ENCODE measurements around the gene UPK3BL1. TPM values are rescaled to one million over a fixed set of nuclear protein-coding genes. Genes with fewer than 3 reads are reported as not detected.
A peak's percentile ranks its signal among the peaks of the same experiment; 100 is the strongest.
"Not testable (repeated sequence)": the region's sequence is repeated elsewhere in the genome, so short reads cannot be mapped to it uniquely, and the experiment has no call there.

Gene UPK3BL1
- total RNA-seq, result 10 to 100 TPM; 17.0 to 99.3 (median 30.0) TPM

GRCh38 chr7:102642691-102643090 lies at the start of gene UPK3BL1:
Gene UPK3BL1 (minus strand): TSS chr7:102642791. CDS start chr7:102642741, 50 bp downstream.
- DNase-seq, H3K4me3 ChIP-seq, H3K4me1 ChIP-seq, H3K36me3 ChIP-seq, H3K27me3 ChIP-seq, H3K9me3 ChIP-seq, H3K27ac ChIP-seq: not testable (repeated sequence)
- ATAC-seq (ENCODE audit: low FRiP score in 2 of 2), result peak; percentile 1 to 15
- WGBS, 2 donors, result no CpG with 5 or more reads among the region's 9 CpGs

DNA sequence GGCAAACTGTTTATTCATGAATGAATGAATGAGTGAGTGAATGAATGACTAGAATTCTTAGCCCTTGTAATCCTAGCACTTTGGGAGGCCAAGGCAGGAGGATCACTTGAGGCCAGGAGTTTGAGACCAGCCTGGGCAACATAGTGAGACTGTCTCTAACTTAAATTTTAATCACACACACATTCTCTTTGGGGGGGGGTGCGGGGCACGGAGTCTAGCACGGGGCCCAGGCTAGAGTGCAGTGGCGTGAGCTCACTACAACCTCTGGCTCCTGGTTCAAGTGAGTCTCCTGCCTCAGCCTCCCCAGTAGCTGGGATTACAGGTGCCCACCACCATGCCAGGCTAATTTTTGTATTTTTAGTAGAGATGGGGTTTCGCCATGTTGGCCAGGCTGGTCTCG lies 48.0 kb upstream of the UPK3BL1 start:
- not testable (repeated sequence) for H3K4me1 ChIP-seq; H3K4me3 ChIP-seq; H3K27ac ChIP-seq; H3K36me3 ChIP-seq; H3K27me3 ChIP-seq; ATAC-seq (ENCODE audit: low FRiP score in 2 of 2); H3K9me3 ChIP-seq
- WGBS, 2 donors, result 90% methylated on average over 4 of the region's 6 CpGs; no CpG with 5 or more reads in 1 of the 2 donors
- DNase-seq, result peak in 1 of 2 donors; percentile 58

- DNase-seq (peak in 1 of 2 donors; percentile 39), ATAC-seq (ENCODE audit: low FRiP score in 2 of 2) (peak; percentile 34 to 61)
- H3K27me3 ChIP-seq, H3K27ac ChIP-seq, H3K9me3 ChIP-seq, H3K36me3 ChIP-seq, H3K4me1 ChIP-seq: not testable (repeated sequence)
- 0% methylated on average over 2 of the region's 74 CpGs; no CpG with 5 or more reads in 1 of the 2 donors for WGBS, 2 donors
- H3K4me3 ChIP-seq, result peak overlapping the region in 3 of 4 donors; percentile 29 to 42 (median 32)
Measured at GRCh38 chr7:102689436-102690282, 47.1 kb upstream of the UPK3BL1 start.

- not testable (repeated sequence) for DNase-seq, H3K4me3 ChIP-seq, H3K36me3 ChIP-seq, H3K27me3 ChIP-seq, H3K4me1 ChIP-seq, H3K9me3 ChIP-seq, H3K27ac ChIP-seq
- peak; percentile 95 to 98 for ATAC-seq (ENCODE audit: low FRiP score in 2 of 2)
- no CpG with 5 or more reads among the region's 37 CpGs for WGBS, 2 donors
Measured at GRCh38 chr7:102688299-102689036, 45.9 kb upstream of the UPK3BL1 start.

DNA sequence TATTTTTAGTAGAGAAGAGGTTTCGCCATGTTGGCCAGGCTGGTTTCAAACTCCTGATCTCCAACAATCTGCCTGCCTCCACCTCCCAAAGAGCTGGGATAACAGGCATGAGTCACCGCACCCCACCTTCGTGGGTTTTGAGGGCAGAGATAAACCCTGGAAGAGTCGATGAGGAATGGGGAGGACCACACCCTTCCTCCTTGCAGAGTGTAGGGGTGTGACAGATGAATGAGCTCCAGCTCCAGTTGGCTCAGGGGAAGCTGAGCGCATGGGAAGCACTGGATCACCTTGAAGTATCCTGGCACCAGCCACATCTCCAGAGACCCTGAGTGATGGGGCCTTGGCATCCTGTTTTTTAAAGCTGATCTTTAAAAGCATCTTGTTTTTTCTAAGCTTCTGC lies 40.0 kb upstream of the UPK3BL1 start:
- H3K36me3 ChIP-seq; DNase-seq; H3K9me3 ChIP-seq; ATAC-seq (ENCODE audit: low FRiP score in 2 of 2); H3K4me3 ChIP-seq; H3K27me3 ChIP-seq; H3K4me1 ChIP-seq; H3K27ac ChIP-seq: not testable (repeated sequence)
- no CpG with 5 or more reads among the region's 5 CpGs for WGBS, 2 donors

GRCh38 chr7:102680780-102681179 lies 38.2 kb upstream of the UPK3BL1 start:
- not testable (repeated sequence) for H3K36me3 ChIP-seq; H3K9me3 ChIP-seq; ATAC-seq (ENCODE audit: low FRiP score in 2 of 2); DNase-seq; H3K4me3 ChIP-seq; H3K4me1 ChIP-seq; H3K27ac ChIP-seq; H3K27me3 ChIP-seq
- WGBS, 2 donors, result no CpG with 5 or more reads among the region's 5 CpGs

- not testable (repeated sequence) for H3K36me3 ChIP-seq; H3K4me1 ChIP-seq; ATAC-seq (ENCODE audit: low FRiP score in 2 of 2); H3K9me3 ChIP-seq; H3K4me3 ChIP-seq; H3K27me3 ChIP-seq; H3K27ac ChIP-seq
- WGBS, 2 donors, result 50% methylated on average over 1 of the region's 2 CpGs; no CpG with 5 or more reads in 1 of the 2 donors
- DNase-seq, result peak in 1 of 2 donors; percentile 24
Measured at GRCh38 chr7:102675545-102675944, 33.0 kb upstream of the UPK3BL1 start.

DNA sequence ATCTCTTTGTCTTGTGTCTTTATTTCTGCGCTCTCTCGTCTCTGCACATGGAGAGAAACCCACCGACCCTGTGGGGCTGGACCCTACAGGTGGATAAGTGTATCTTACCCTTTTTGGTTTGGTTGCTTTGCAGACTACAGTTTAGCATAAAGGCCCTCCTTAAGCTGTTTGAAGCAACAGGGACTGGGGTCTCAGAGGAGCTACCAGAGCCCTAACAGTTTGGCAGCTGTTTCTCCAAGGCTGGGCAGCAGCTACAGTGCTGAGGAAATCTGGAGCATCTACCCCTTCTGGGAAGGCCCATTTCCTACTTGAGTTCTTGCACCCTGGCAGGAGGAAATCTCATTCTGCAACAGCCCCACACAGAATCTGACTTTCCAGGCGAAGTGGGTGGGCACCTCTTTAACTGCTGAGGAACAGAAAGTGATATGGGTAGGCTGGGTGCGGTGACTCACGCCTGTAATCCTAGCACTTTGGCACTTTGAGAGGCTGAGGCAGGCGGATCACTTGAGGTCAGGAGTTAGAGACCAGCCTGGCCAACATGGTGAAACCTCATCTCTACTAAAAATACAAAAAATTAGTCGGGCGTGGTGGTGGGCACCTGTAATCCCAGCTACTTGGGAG lies 31.0 kb upstream of the UPK3BL1 start:
- no CpG with 5 or more reads among the region's 9 CpGs for WGBS, 2 donors
- not testable (repeated sequence) for H3K4me1 ChIP-seq, H3K36me3 ChIP-seq, H3K27ac ChIP-seq, H3K27me3 ChIP-seq, DNase-seq, H3K9me3 ChIP-seq, H3K4me3 ChIP-seq
- peak in 1 of 2 donors; percentile 2 for ATAC-seq (ENCODE audit: low FRiP score in 2 of 2)

DNA sequence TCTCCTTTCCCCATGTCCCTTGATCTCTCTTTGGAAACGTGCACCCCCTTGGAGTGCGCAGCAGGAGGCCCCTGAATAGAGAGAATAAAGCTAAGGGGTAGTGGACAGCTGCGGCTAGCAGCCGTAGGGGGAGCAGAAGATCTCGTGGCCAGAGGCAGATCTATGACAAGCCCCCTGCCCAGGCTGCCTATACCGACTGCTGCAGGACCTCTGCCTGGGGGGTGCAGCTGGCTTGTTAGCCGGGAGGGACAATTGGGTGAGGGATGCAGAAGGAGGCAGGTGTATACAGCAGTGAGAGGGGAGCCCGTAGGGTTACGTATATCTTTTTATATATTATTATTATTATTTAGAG lies 29.3 kb upstream of the UPK3BL1 start:
- WGBS, 2 donors, result no CpG with 5 or more reads among the region's 9 CpGs
- not testable (repeated sequence) for H3K9me3 ChIP-seq, H3K4me1 ChIP-seq, H3K27ac ChIP-seq, DNase-seq, H3K27me3 ChIP-seq, H3K36me3 ChIP-seq
- peak in 1 of 2 donors; percentile 38 for ATAC-seq (ENCODE audit: low FRiP score in 2 of 2)
- peak overlapping the region in 2 of 4 donors; percentile 39 to 50 for H3K4me3 ChIP-seq
